GM21737 (cell line): Measurements from ENCODE around the gene CCDC69.
"Not testable (repeated sequence)": the region's sequence is repeated elsewhere in the genome, so short reads cannot be mapped to it uniquely, and the experiment has no call there.

Experiments
- ATAC-seq: cut with Tn5 transposase; IDR thresholded peaks from one replicate; pipeline ENCODE4 v1.9.1; 2021; ENCODE audit warnings: mild to moderate bottlenecking, moderate library complexity; ENCODE audit not compliant: unreplicated experiment

The CCDC69 gene

GRCh38 chr5:151196556-151197290 is 27.2 kb downstream of the CCDC69 start:
- peak; percentile 91 for ATAC-seq

- no peak for ATAC-seq
These were observed 28.3 kb downstream of the CCDC69 start for GRCh38 chr5:151195622-151196021.

GRCh38 chr5:151192626-151193025 is 31.3 kb downstream of the CCDC69 start:
- no peak for ATAC-seq

GRCh38 chr5:151191661-151192060 is 32.2 kb downstream of the CCDC69 start:
- ATAC-seq, result no peak

GRCh38 chr5:151189151-151189550 is 34.7 kb downstream of the CCDC69 start:
- no peak for ATAC-seq

- no peak for ATAC-seq
These were observed 37.4 kb downstream of the CCDC69 start for GRCh38 chr5:151186538-151186937.

GRCh38 chr5:151186052-151186451 is 37.8 kb downstream of the CCDC69 start:
- no peak for ATAC-seq

GRCh38 chr5:151184316-151185042 is 39.4 kb downstream of the CCDC69 start:
- no peak for ATAC-seq

GRCh38 chr5:151183456-151184245 is 40.2 kb downstream of the CCDC69 start:
- no peak for ATAC-seq

GRCh38 chr5:151182976-151183375 is 40.9 kb downstream of the CCDC69 start:
- no peak for ATAC-seq

GRCh38 chr5:151182524-151182900 is 41.4 kb downstream of the CCDC69 start:
- ATAC-seq, result no peak

GRCh38 chr5:151181818-151182523 is 41.9 kb downstream of the CCDC69 start:
- no peak for ATAC-seq

- ATAC-seq, result no peak
These were observed 43.6 kb downstream of the CCDC69 start for GRCh38 chr5:151180291-151180690.

GRCh38 chr5:151179489-151179840 is 44.4 kb downstream of the CCDC69 start:
- ATAC-seq, result no peak

GRCh38 chr5:151178777-151179488 is 45.0 kb downstream of the CCDC69 start:
- ATAC-seq, result no peak

- ATAC-seq, result no peak
These were observed 45.5 kb downstream of the CCDC69 start for GRCh38 chr5:151178372-151178771.

GRCh38 chr5:151176268-151176667 is 47.6 kb downstream of the CCDC69 start:
- not testable (repeated sequence) for ATAC-seq

GRCh38 chr5:151174612-151175101 is 49.2 kb downstream of the CCDC69 start:
- ATAC-seq, result no peak

GRCh38 chr5:151173711-151174611 is 49.9 kb downstream of the CCDC69 start:
- no peak for ATAC-seq
